Measurements from ENCODE around the gene GSTM3. TPM values are rescaled to one million over a fixed set of nuclear protein-coding genes. Genes with fewer than 3 reads are reported as not detected.

Gene GSTM3
- total RNA-seq, 2 experiments from 2014 or later: 14.8 to 15.4 TPM

GRCh38 chr1:109773203-109773899 lies 32.5 kb upstream of the GSTM3 start:
- H3K36me3 ChIP-seq (ENCODE audit: insufficient read depth, low read length): no peaks in the 10 kb centered on the region
- Mint-ChIP-seq H3K36me3 (ENCODE audit: low read depth) (no peaks in the 10 kb centered on the region), H3K9me3 (no peaks in the 10 kb centered on the region), H3K4me3 (no peak overlapping the region), H3K27me3 (no peaks in the 10 kb centered on the region), H3K4me1 (ENCODE audit: low read depth) (peaks cover 12% of the 10 kb centered on the region), H3K27ac (no peak overlapping the region)
- TF ChIP-seq CTCF (IDR thresholded peaks at IDR 0.05): peak; percentile 66
- no peaks in the 10 kb centered on the region for H3K9me3 ChIP-seq (ENCODE audit: control insufficient read depth in 1 of 2, insufficient read depth in 1 of 2, low read length in 2 of 2)
- ChIA-PET POLR2A (interaction anchor here (1.2 to 2.2 kb wide), 4 partner anchors 134 to 261 kb away, joined by 3 to 16 read pairs (median 6); partner anchors contain the start of genes AHCYL1 and STRIP1), CTCF (interaction anchor here (0.6 to 5.6 kb wide), 7 partner anchors 124 to 241 kb away, joined by 3 to 133 read pairs (median 8); partner anchors contain the start of gene AHCYL1)
- H3K4me3 ChIP-seq (ENCODE audit: low read length): no peak overlapping the region
- no peaks in the 10 kb centered on the region for H3K27me3 ChIP-seq (ENCODE audit: control insufficient read depth in 1 of 2, insufficient read depth in 2 of 2, low read length in 2 of 2)
- ATAC-seq (ENCODE audit: poor library complexity): peak; percentile 88
- H3K4me1 ChIP-seq (ENCODE audit: insufficient read depth, low read length): peaks cover 21% of the 10 kb centered on the region
- no peak overlapping the region for H3K27ac ChIP-seq (ENCODE audit: low read depth in 1 of 2, low read length in 2 of 2)
- DNase-seq: peak; percentile 50 to 87 (median 62)
- intact Hi-C loops (cut with DNase I, micrococcal nuclease): loop anchor here (1.0 to 5.0 kb wide), 3 partner anchors 81 to 227 kb away; no protein-coding TSS in a partner anchor

GRCh38 chr1:109772658-109773202 lies 31.9 kb upstream of the GSTM3 start:
- Mint-ChIP-seq H3K4me1 (ENCODE audit: low read depth) (peaks cover 12% of the 10 kb centered on the region), H3K36me3 (ENCODE audit: low read depth) (no peaks in the 10 kb centered on the region), H3K27me3 (no peaks in the 10 kb centered on the region), H3K27ac (no peak overlapping the region), H3K9me3 (no peaks in the 10 kb centered on the region), H3K4me3 (no peak overlapping the region)
- no peak for ATAC-seq (ENCODE audit: poor library complexity)
- TF ChIP-seq CTCF (IDR thresholded peaks at IDR 0.05): no peak
- intact Hi-C loops (cut with DNase I, micrococcal nuclease): loop anchor here (1.0 to 5.0 kb wide), 3 partner anchors 80 to 226 kb away; no protein-coding TSS in a partner anchor
- POLR2A ChIA-PET: interaction anchor here (1.5 to 2.2 kb wide), 2 partner anchors 211 to 262 kb away, joined by 6 to 16 read pairs; partner anchors contain the start of genes AHCYL1 and STRIP1
- Histone ChIP-seq H3K4me3 (ENCODE audit: low read length) (no peak overlapping the region), H3K9me3 (ENCODE audit: control insufficient read depth in 1 of 2, insufficient read depth in 1 of 2, low read length in 2 of 2) (no peaks in the 10 kb centered on the region), H3K27me3 (ENCODE audit: control insufficient read depth in 1 of 2, insufficient read depth in 2 of 2, low read length in 2 of 2) (no peaks in the 10 kb centered on the region), H3K27ac (ENCODE audit: low read depth in 1 of 2, low read length in 2 of 2) (no peak overlapping the region), H3K36me3 (ENCODE audit: insufficient read depth, low read length) (no peaks in the 10 kb centered on the region), H3K4me1 (ENCODE audit: insufficient read depth, low read length) (peaks cover 21% of the 10 kb centered on the region)
- CTCF ChIA-PET: interaction anchor here (0.6 to 5.6 kb wide), 7 partner anchors 123 to 240 kb away, joined by 3 to 133 read pairs (median 8); partner anchors contain the start of gene AHCYL1
- no peak for DNase-seq

- H3K4me3 Mint-ChIP-seq: no peak overlapping the region
- ATAC-seq (ENCODE audit: poor library complexity) (no peak), DNase-seq (no peak)
- peaks cover 12% of the 10 kb centered on the region for H3K4me1 Mint-ChIP-seq (ENCODE audit: low read depth)
- no peak for TF ChIP-seq CTCF (IDR thresholded peaks at IDR 0.05)
- Histone ChIP-seq H3K4me3 (ENCODE audit: low read length) (no peak overlapping the region), H3K9me3 (ENCODE audit: control insufficient read depth in 1 of 2, insufficient read depth in 1 of 2, low read length in 2 of 2) (no peaks in the 10 kb centered on the region), H3K27me3 (ENCODE audit: control insufficient read depth in 1 of 2, insufficient read depth in 2 of 2, low read length in 2 of 2) (no peaks in the 10 kb centered on the region), H3K36me3 (ENCODE audit: insufficient read depth, low read length) (no peaks in the 10 kb centered on the region), H3K27ac (ENCODE audit: low read depth in 1 of 2, low read length in 2 of 2) (no peak overlapping the region), H3K4me1 (ENCODE audit: insufficient read depth, low read length) (peaks cover 17% of the 10 kb centered on the region)
- no peak overlapping the region for H3K27ac Mint-ChIP-seq
- no peaks in the 10 kb centered on the region for H3K9me3 Mint-ChIP-seq
- no peaks in the 10 kb centered on the region for H3K27me3 Mint-ChIP-seq
- ChIA-PET CTCF (interaction anchor here (2.9 kb wide), 1 partner anchor 131 kb away, joined by 22 read pairs; no protein-coding TSS in a partner anchor), POLR2A (interaction anchor here (1.0 kb wide), 1 partner anchor 19 kb away, joined by 3 read pairs; no protein-coding TSS in a partner anchor)
- intact Hi-C loops (cut with DNase I, micrococcal nuclease): loop anchor here (5.0 kb wide), 2 partner anchors 80 to 130 kb away; no protein-coding TSS in a partner anchor
- no peaks in the 10 kb centered on the region for H3K36me3 Mint-ChIP-seq (ENCODE audit: low read depth)
Measured at GRCh38 chr1:109771712-109772657, 31.1 kb upstream of the GSTM3 start.

All from CD4-positive, alpha-beta T cell (primary cell).